ENCODE data around the gene LIMS2. TPM values are rescaled to one million over a fixed set of nuclear protein-coding genes. Genes with fewer than 3 reads are reported as not detected.

The LIMS2 gene
- total RNA-seq, 1 experiment from 2014 or later = 0.48 TPM

DNA sequence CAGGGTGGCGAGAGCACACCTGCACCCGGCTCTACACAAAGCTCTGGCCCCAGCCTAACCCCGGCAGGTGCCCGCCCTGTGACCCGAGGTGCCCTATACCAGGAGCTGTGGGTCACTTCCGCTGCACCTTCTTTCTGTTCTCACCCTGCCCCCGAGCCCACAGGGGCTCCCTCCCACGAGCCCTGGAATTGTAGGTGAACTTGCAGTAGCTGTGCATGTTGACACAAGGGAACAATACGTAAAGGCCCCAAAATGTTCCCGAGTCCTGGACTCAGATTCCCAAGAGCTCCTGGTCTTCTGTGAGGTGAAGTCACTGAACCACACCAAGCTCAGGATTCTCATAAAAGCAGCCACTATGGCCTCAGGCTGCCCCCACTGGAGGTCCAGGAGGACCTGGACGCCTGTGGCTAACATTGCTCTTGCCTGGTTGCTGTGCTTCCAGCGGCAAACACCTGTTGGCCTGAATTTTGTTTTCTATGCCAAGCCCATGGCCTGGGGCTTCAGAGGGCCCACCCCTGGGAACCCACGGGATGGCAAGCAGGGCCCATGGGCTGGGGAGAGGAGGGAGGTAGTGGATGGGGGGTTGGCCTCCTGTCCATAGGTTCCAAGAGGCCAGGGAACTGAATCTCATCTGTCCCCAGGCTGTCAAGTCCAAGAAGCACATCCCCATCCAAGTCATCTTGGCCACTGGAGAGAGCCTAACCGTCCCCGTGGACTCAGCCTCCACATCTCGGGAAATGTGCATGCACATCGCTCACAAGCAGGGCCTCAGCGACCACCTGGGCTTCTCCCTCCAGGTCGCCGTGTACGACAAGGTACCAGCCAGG, 52.6 kb downstream of the LIMS2 start:
- in situ Hi-C loops (cut with HindIII; ENCODE audit: low pct_unique_long_range_greater_than_20kb, low sequenced_read_pairs) = no loop called here
- no peak for DNase-seq (ENCODE audit: low read depth, low spot score)

GRCh38 chr2:127621981-127622431, 53.3 kb downstream of the LIMS2 start:
- in situ Hi-C loops (cut with HindIII; ENCODE audit: low pct_unique_long_range_greater_than_20kb, low sequenced_read_pairs) = no loop called here

GRCh38 chr2:127620866-127621265, 54.5 kb downstream of the LIMS2 start:
- in situ Hi-C loops (cut with HindIII; ENCODE audit: low pct_unique_long_range_greater_than_20kb, low sequenced_read_pairs) = no loop called here
- DNase-seq (ENCODE audit: low read depth, low spot score) = no peak

More at GRCh38 chr2:127621981-127622431, 53.3 kb downstream of the LIMS2 start:
- DNase-seq (ENCODE audit: low read depth, low spot score) = no peak

GRCh38 chr2:127619877-127620705, 55.2 kb downstream of the LIMS2 start:
- in situ Hi-C loops (cut with HindIII; ENCODE audit: low pct_unique_long_range_greater_than_20kb, low sequenced_read_pairs) = no loop called here
- no peak for DNase-seq (ENCODE audit: low read depth, low spot score)

GRCh38 chr2:127619203-127619590, 56.1 kb downstream of the LIMS2 start:
- in situ Hi-C loops (cut with HindIII; ENCODE audit: low pct_unique_long_range_greater_than_20kb, low sequenced_read_pairs) = no loop called here
- no peak for DNase-seq (ENCODE audit: low read depth, low spot score)

- DNase-seq (ENCODE audit: low read depth, low spot score) = no peak
- in situ Hi-C loops (cut with HindIII; ENCODE audit: low pct_unique_long_range_greater_than_20kb, low sequenced_read_pairs) = no loop called here
These were observed 56.7 kb downstream of the LIMS2 start for GRCh38 chr2:127618551-127619202.

DNA sequence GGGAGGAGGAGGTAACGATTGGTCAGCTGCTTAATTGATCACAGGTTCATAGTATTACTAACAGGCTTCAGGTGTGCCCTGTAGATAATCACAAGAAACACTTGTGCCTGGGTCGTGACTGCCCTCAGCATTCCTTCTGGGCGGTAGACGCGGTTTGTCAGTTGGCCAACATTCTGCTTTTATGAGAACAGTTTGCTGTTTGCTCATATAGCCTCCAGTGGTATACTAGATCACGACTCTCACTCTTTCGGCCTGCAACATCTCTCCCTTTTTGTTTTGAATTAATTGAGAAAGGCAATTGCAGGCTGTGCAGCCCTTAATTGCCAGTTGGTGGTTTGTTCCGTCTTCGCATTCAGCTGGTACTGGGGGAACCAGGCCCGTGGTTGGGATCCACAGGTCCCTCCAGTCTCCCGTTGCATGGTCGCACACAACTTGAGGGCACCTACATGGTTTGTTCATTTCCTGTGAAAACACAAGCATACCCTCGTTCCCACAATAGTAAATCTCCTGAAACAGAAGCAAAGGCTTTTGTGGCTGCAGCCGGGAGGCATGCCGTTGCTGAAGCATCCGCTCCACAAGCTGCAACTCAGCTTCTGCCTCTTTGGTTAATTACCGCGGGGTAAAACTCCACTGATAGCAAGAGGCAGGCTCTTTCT, 59.7 kb downstream of the LIMS2 start:
- peak; percentile 4 for DNase-seq (ENCODE audit: low read depth, low spot score)
- in situ Hi-C loops (cut with HindIII; ENCODE audit: low pct_unique_long_range_greater_than_20kb, low sequenced_read_pairs) = no loop called here

GRCh38 chr2:127614731-127615130, 60.6 kb downstream of the LIMS2 start:
- no peak for DNase-seq (ENCODE audit: low read depth, low spot score)
- in situ Hi-C loops (cut with HindIII; ENCODE audit: low pct_unique_long_range_greater_than_20kb, low sequenced_read_pairs) = no loop called here

DNA sequence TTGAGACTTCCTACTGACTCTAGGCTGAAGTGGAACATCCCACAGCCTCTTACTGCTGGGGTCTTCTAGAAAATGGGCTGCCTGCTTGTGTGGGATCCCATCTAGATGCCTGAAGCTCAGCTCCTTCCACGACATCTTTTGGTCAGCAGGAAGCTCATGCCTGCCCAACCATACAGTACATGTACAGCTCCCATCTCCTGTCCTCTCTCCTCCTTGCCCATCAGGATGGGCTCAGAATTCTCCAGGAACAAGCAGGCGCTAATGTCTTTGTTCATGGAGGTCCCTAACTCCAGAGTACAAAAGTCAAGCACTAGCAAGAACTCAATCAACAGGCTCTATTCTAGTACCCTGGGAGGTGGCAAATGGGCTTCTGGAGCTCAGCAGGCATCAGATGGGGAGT, 61.1 kb downstream of the LIMS2 start:
- in situ Hi-C loops (cut with HindIII; ENCODE audit: low pct_unique_long_range_greater_than_20kb, low sequenced_read_pairs) = no loop called here
- DNase-seq (ENCODE audit: low read depth, low spot score) = no peak

DNA sequence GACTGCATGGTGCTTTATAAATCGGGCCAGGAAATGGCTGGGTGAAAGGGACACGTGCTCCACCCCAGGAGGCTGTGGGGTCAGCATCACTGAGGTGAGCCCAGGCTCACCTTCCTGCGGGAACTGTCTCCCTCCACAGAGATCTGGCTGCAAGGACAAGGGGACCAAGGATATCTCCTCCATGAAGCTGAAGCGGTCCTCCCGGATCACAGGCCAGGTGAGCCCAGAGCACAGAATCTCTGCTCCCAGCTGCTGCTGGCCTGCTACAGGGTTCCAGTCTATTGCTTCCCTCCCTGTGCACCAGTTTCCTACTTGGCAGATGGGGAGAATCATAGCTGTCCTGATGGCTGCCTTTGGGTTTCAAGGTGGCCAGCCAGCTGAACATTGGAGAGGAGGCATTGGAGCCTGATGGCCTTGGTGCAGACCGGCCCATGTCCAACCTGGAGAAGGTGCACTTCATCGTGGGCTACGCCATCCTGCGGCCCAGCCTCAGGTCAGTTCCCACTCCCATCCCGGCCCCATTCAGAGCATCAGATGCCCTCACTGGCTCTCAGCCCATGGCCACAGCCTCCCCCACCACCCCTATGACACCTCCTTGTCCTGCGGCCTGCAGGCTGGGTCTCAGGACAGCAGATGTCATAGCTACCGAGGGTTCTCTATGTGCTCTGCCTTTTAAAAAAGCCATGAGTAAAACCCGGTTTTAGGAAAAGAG, 63.1 kb downstream of the LIMS2 start:
- DNase-seq (ENCODE audit: low read depth, low spot score) = no peak

DNA sequence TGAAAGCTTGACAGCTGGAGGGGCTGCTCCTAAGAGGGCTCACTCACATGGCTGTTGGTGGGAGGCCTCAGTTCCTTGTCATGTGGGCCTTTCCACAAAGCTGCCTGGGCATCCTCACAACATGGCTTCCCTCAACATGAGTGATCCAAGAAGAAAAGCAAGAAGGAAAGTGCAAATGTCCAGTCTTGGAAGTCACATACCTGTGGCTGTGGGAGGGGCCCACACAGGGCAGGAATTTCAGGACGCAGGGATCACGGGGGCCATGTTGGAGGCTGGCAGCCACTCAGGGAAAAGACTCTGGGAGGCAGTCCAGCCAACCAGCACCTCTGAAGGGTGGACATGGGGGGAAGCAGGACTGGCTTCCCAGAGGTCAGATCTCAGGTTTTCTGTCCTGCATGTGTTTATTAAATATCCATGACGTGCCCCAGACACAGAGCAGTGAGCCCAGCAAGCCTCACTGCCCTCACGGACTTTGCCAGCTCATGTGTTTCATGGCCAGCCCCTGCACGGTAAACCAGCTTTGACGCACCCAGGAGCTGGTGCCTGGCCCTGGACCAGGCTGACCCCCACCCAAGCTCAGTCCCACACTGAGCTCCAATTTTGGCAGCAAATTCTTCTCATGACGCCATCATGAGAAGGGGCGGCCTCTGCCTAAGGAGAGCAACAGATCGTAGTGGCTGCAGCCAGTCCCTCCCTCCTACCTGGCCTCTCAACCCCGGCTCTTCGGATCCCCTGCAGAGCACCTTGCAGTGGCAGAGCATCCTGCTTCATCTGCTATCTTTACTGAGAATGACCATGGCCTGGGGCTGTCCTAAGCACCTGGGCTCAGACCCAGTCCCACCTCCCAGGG, 64.0 kb downstream of the LIMS2 start:
- no peak for DNase-seq (ENCODE audit: low read depth, low spot score)
- in situ Hi-C loops (cut with HindIII; ENCODE audit: low pct_unique_long_range_greater_than_20kb, low sequenced_read_pairs) = no loop called here

More for the DNA sequence above, 63.1 kb downstream of the LIMS2 start:
- in situ Hi-C loops (cut with HindIII; ENCODE audit: low pct_unique_long_range_greater_than_20kb, low sequenced_read_pairs) = no loop called here

DNA sequence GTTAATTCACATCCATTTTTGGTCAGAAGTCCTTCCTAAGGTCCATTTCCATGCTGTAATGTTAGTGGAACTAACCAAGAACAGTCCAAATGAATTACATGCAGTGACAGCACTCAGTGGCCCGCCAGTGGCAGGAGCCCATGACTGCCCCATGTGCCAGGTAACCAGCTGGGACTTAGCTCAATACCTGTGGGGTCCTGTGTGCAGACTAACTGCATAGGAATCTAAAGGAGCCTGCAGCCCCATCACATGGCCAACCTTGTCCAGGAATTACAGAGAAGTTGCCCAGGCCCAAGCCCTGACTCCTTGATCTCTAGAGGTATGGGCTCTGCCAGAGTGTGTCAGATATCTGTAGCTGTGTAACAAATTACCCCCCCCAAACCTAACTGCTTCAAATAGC, 64.8 kb downstream of the LIMS2 start:
- no peak for DNase-seq (ENCODE audit: low read depth, low spot score)
- in situ Hi-C loops (cut with HindIII; ENCODE audit: low pct_unique_long_range_greater_than_20kb, low sequenced_read_pairs) = no loop called here

- DNase-seq (ENCODE audit: low read depth, low spot score) = no peak
- in situ Hi-C loops (cut with HindIII; ENCODE audit: low pct_unique_long_range_greater_than_20kb, low sequenced_read_pairs) = no loop called here
These were observed 65.5 kb downstream of the LIMS2 start for GRCh38 chr2:127609818-127610217.

DNA sequence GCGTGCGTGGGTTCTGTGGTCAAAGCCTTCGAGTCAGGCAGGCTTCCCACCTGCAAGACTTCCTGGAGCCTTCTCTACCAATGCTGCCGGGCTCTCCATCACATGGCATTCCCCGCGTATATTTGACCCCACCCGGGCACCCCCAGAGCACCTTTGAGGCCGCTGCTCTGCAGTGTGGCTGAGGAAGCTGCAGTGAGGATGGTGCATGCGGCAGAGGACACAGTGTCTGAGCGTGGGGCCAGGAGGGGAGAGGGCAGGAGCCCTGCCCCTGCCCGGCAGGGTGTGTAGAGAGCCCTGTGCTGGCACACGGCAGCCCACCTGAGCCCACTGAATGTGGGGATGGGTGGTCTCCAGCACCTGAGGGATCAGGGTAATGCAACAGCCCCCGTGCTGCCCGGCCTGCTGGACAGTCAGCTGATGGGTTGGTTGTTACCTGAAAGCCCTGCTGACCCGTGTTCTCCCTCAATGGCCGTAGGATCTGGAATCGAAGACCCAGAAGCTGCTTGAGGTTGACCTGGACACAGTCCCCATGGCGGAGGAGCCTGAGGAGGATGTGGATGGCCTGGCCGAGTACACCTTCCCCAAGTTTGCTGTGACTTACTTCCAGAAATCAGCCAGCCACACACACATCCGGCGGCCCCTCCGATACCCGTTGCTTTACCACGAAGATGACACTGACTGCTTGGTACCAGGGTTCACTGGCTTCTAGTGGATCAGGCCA, 66.1 kb downstream of the LIMS2 start:
- DNase-seq (ENCODE audit: low read depth, low spot score) = no peak
- in situ Hi-C loops (cut with HindIII; ENCODE audit: low pct_unique_long_range_greater_than_20kb, low sequenced_read_pairs) = no loop called here

DNA sequence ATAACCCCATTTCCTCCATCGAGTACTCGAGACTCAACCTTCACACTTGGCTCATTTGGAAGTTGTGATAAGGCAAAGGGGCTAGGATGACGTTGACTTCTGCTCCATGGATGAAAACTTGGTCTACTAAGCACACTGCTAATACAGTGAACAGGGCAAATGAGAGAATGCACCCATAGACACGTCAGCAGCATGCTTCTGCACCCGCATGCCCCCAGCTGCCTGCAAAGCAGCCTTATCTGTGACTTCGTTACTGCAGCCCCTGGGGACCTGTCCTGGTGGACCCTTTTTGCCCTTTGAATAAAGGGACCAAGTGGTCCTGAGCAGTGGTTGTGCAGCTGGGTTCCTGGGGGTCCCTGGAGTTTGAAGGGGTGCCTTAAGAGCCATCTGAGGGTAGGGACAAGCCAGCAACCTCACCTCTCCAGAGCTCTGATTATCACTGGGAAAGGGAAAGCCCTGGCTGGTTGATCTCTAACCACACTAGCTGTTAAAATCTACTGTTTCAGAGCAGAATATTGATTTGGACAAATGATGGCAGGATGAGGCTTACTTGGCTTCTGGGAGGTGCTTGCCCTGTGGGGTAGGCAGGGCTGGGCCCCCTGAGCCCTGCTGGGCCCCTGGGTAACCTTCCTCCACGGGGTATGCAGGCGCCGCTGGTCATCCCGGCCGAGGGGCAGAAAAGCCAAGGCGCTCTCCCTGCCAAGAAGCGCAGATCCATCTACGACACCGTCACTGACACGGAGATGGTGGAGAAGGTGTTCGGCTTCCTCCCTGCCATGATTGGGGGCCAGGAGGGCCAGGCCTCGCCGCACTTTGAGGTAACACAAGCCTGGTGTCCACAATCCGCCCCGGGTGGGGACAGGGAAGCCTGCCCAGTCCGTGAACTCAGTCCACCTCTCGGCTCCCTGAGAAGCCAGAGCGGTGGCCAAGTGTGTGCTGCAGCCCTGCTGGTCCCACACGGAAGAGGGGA, 67.0 kb downstream of the LIMS2 start:
- DNase-seq (ENCODE audit: low read depth, low spot score) = no peak
- in situ Hi-C loops (cut with HindIII; ENCODE audit: low pct_unique_long_range_greater_than_20kb, low sequenced_read_pairs) = no loop called here
